ENCODE results near the gene HSPH1.

DNA sequence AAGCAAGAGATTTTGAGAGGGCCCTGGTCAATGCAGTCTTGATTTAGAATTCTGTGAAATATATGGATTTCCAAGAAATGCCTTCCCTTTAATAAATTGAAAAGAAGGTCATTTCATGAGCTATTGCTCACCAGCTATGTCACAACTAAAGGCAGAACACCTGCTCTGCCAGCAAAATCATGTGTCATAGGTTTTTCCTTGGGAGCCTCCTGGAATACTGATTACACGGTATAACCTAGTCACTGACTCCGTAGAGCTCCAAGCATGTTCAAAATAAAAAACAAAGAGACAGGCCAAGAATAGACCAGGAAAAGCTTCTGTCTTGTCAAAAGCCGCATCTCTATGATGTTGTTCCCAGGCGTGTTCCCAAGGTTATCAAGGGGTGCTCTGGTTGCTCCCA is 45.5 kb downstream of the HSPH1 start:
- TF ChIP-seq, protein P1, sequence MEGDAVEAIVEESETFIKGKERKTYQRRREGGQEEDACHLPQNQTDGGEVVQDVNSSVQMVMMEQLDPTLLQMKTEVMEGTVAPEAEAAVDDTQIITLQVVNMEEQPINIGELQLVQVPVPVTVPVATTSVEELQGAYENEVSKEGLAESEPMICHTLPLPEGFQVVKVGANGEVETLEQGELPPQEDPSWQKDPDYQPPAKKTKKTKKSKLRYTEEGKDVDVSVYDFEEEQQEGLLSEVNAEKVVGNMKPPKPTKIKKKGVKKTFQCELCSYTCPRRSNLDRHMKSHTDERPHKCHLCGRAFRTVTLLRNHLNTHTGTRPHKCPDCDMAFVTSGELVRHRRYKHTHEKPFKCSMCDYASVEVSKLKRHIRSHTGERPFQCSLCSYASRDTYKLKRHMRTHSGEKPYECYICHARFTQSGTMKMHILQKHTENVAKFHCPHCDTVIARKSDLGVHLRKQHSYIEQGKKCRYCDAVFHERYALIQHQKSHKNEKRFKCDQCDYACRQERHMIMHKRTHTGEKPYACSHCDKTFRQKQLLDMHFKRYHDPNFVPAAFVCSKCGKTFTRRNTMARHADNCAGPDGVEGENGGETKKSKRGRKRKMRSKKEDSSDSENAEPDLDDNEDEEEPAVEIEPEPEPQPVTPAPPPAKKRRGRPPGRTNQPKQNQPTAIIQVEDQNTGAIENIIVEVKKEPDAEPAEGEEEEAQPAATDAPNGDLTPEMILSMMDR (IDR thresholded peaks at IDR 0.05), result no peak
- no peak for TF ChIP-seq ZFX (IDR thresholded peaks at IDR 0.05; ENCODE audit: borderline replicate concordance)

Measured in 22Rv1 (cell line).